Natural killer cell treated with Interleukin-12 subunit alpha and Interleukin-12 subunit beta and Interleukin-15 and Interleukin-18, amount 100 ng/mL, for 72 hours (primary cell): ENCODE data around the gene BRMS1. TPM values are rescaled to one million over a fixed set of nuclear protein-coding genes. Genes with fewer than 3 reads are reported as not detected.

Experiments
- ATAC-seq, 2 donors: fragments of 150-1000 bp; cut with Tn5 transposase in 1 of 2; sonication (Bioruptor Pico), chemical (Tn5 transposase) in 1 of 2; 2 replicates each; pipeline ENCODE4 v1.10.0; 2021
- DNase-seq: peaks from one replicate; pipeline ENCODE4 v3.0.0; 2022; ENCODE audit warnings: low spot score
- H3K27ac Mint-ChIP-seq, 2 donors: 1 replicate in 1 of 2; 2 replicates in 1 of 2; pipeline ENCODE4 v1.8.0; 2022; ENCODE audit warnings: mixed read lengths in 2 of 2, mild to moderate bottlenecking in 1 of 2, moderate library complexity in 1 of 2
- H3K27me3 Mint-ChIP-seq, 2 donors: 1 replicate in 1 of 2; 2 replicates in 1 of 2; pipeline ENCODE4 v1.8.0; 2022; ENCODE audit warnings: mixed read lengths in 2 of 2
- H3K36me3 Mint-ChIP-seq: one replicate; pipeline ENCODE4 v1.8.0; 2022; ENCODE audit warnings: mixed read lengths
- H3K4me1 Mint-ChIP-seq, 2 donors: 1 replicate in 1 of 2; 2 replicates in 1 of 2; pipeline ENCODE4 v1.8.0; 2022; ENCODE audit warnings: low read depth in 2 of 2, mixed read lengths in 2 of 2, mild to moderate bottlenecking in 1 of 2
- H3K4me3 Mint-ChIP-seq: one replicate; pipeline ENCODE4 v1.8.0; 2022; ENCODE audit warnings: mixed read lengths
- H3K9me3 Mint-ChIP-seq: 2 replicates; pipeline ENCODE4 v1.8.0; 2022; ENCODE audit warnings: mixed read lengths
- total RNA-seq, 2 donors: library from RNA; stranded (reverse); gene quantifications; one replicate each; pipeline ENCODE4 v1.2.3, GENCODE V29; 2022

Gene BRMS1
- total RNA-seq, 2 donors from 2014 or later, result 53.2 to 64.5 TPM

- Mint-ChIP-seq H3K4me3 (peak within 1 kb of the TSS; percentile 66), H3K36me3 (peaks cover 8% of the 10 kb centered on the region)
- peak; percentile 91 to 92 for ATAC-seq
Measured at GRCh38 chr11:66336234-66337102, 8.4 kb downstream of the BRMS1 start, which contains the start of gene RIN1. Gene RIN1, minus strand, starts transcription at chr11:66336434. Its CDS starts 32 bp downstream, at chr11:66336402.

DNA sequence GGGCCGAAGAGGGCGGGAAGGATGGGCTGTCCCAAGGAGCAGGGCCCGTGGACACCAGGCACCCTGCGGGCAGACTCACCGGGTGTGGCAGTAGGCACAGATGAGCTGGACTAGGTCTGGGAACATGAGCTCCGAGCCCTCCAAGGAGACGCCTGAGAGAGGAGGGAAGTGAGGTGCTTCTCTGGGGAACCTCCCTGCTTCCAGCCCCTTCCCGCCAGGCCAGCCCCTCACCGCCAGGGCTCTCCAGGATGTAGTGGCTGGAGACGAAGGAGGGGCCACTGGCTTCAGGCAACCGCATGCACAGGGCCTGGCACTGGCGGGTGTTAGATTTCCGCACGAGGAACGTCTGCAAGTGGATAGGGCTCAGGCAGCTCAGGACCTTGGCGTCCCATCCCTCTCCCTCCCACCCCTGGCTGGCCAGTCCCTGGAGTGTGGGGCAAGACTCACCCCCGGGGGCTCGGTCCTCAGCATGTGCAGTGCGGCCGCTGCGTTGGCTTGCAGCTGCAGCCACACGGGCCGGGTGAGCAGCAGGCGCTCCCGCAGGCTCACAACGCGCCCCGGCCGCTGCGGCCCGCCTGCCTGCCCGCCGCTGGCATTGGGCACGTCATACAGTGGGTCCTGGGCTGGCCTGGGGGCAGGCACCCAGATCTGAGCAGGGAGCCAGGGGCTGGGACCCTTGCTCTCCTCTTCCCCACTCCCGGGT lies 9.2 kb downstream of the BRMS1 start:
- ATAC-seq (no peak), DNase-seq (no peak)
- peaks cover 17 to 20% of the 10 kb centered on the region in 2 donors for H3K4me1 Mint-ChIP-seq
- peak overlapping the region; percentile 66 for H3K4me3 Mint-ChIP-seq
- H3K9me3 Mint-ChIP-seq, result no peaks in the 10 kb centered on the region
- peaks cover 0 to 9% of the 10 kb centered on the region in 2 donors for H3K27me3 Mint-ChIP-seq
- H3K36me3 Mint-ChIP-seq, result peaks cover 4% of the 10 kb centered on the region
- no peak overlapping the region for H3K27ac Mint-ChIP-seq

More at GRCh38 chr11:66336234-66337102, 8.4 kb downstream of the BRMS1 start, which contains the start of gene RIN1:
- Mint-ChIP-seq H3K27ac (peak within 1 kb of the TSS; percentile 60 to 65), H3K9me3 (no peaks in the 10 kb centered on the region), H3K27me3 (peaks cover 0 to 9% of the 10 kb centered on the region in 2 donors), H3K4me1 (peaks cover 18 to 20% of the 10 kb centered on the region in 2 donors)
- DNase-seq, result peak; percentile 87

- Mint-ChIP-seq H3K27me3 (peaks cover 0 to 9% of the 10 kb centered on the region in 2 donors), H3K36me3 (peaks cover 4% of the 10 kb centered on the region), H3K4me3 (no peak overlapping the region), H3K27ac (no peak overlapping the region), H3K9me3 (no peaks in the 10 kb centered on the region), H3K4me1 (peaks cover 17 to 22% of the 10 kb centered on the region in 2 donors)
- no peak for DNase-seq
- no peak for ATAC-seq
Measured at GRCh38 chr11:66334605-66335442, 10.1 kb downstream of the BRMS1 start.

- peaks cover 0 to 9% of the 10 kb centered on the region in 2 donors for H3K27me3 Mint-ChIP-seq
- peaks cover 4% of the 10 kb centered on the region for H3K36me3 Mint-ChIP-seq
- H3K9me3 Mint-ChIP-seq, result no peaks in the 10 kb centered on the region
- no peak overlapping the region for H3K4me3 Mint-ChIP-seq
- DNase-seq (no peak), ATAC-seq (no peak)
- peaks cover 17 to 22% of the 10 kb centered on the region in 2 donors for H3K4me1 Mint-ChIP-seq
- H3K27ac Mint-ChIP-seq, result no peak overlapping the region
Measured at GRCh38 chr11:66333896-66334604, 10.9 kb downstream of the BRMS1 start.

GRCh38 chr11:66333220-66333877 lies 11.6 kb downstream of the BRMS1 start:
- Mint-ChIP-seq H3K9me3 (no peaks in the 10 kb centered on the region), H3K27me3 (peaks cover 0 to 9% of the 10 kb centered on the region in 2 donors), H3K4me1 (peaks cover 22 to 29% of the 10 kb centered on the region in 2 donors), H3K36me3 (no peaks in the 10 kb centered on the region), H3K4me3 (no peak overlapping the region), H3K27ac (no peak overlapping the region)
- DNase-seq, result no peak
- ATAC-seq, result no peak

DNA sequence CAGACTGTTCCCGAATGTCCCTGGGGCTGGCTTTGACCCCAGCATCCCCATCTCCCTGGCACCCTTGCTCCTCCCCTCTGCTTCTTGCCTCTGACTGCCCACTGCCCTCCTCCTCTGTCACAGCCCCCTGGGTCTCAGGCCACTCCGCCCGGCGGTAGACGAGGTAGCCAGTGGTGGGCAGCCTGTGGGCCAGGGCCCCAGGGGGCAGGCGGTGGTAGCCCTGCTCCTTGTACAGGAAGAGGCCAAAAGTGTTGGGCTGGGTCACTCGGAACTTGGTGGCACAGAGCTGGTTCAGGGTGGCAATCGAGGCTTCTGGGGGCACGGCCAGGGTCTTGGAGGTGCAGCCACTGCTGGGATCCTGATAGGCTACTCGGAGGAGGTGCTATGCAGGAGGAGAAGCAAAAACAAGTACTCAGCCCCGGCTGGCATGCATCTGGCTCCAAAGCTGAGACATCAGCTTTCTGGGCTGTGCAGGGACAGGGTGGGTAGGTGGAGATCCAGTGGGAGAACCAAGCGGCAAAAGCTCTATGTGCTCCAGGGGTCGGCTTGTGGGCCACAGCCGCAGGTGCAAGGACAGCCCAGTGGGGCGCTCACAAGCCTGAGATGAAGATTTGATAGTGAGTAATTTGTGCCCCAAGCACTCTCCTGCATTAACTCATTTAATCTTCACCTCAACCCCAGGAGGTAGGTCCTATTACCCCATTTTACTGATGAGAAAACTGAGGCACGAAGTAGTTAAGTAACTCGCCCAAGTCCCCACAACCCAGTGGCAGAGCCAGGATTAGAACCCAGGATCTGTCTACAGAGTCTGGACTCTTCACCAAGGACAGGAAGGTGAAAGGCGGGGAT lies 12.3 kb downstream of the BRMS1 start:
- ATAC-seq, result no peak

DNA sequence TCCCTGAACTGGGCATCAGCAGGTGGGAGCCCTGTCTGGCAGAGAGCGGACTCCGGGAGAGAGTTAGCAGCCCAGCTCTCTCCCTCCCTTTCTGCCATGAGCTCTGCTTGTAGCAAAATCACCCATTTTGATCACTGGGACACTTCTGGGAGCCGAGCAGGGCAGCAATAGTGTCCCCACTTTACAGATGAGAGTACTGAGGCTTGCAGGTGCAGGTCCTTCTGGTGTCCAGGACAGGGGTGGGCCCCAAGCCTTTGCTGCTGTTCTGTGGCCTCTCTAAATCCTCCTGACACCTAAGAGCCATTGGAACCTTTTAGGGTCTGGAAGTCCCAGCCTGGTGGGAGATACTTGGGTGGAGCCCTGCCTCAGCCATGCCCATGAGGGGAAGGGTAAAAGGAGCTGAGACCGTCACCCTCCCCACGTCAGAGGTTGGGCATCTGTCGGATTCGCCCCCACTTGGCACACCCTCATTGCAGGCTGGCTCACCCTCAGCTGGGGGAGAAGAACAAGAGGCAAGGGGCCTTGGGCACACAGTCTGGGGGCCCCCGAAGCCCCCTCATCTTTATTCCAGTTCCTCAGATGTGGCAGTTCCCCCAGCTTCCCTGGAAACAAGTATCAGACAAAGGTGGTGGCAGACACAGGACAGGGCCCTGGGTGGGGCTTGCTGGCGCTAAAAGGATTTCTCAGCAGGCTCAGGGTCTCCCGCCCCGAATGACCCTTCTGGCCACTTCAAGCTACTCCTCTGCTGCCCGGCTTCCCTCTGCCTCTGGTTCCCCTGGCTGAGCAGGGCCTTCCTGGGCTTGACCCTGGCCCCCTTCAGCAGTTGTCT lies 13.1 kb downstream of the BRMS1 start:
- Mint-ChIP-seq H3K36me3 (no peaks in the 10 kb centered on the region), H3K27me3 (peaks cover 0 to 11% of the 10 kb centered on the region in 2 donors), H3K4me3 (no peak overlapping the region), H3K27ac (no peak overlapping the region), H3K4me1 (peaks cover 25 to 32% of the 10 kb centered on the region in 2 donors), H3K9me3 (no peaks in the 10 kb centered on the region)
- no peak for ATAC-seq
- DNase-seq, result no peak

More for the DNA sequence above, 12.3 kb downstream of the BRMS1 start:
- Mint-ChIP-seq H3K36me3 (no peaks in the 10 kb centered on the region), H3K4me3 (no peak overlapping the region), H3K4me1 (peaks cover 28 to 36% of the 10 kb centered on the region in 2 donors), H3K27ac (no peak overlapping the region), H3K27me3 (peaks cover 0 to 9% of the 10 kb centered on the region in 2 donors), H3K9me3 (no peaks in the 10 kb centered on the region)
- no peak for DNase-seq

DNA sequence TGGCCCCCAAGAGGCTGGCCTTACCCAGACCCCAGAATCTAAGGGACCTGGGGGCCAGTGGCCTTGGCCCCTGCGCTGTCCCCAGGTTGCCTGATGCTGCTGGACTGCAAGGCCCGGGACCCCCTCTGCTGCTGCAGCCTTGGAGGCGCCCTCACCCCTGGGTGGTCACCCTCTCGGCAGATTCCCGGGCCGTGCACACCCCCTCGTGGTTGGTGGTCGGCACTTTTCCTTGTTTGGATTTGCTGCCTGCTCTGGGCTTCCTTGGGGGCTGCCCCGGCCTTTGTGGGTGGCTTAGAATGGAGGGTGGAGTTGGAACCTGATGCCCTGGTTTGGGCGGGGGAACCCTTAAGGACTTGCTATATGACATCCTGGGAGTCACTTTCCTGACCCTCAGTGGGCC lies 14.0 kb downstream of the BRMS1 start:
- H3K27me3 Mint-ChIP-seq, result peaks cover 0 to 7% of the 10 kb centered on the region in 2 donors
- no peak overlapping the region for H3K4me3 Mint-ChIP-seq
- H3K27ac Mint-ChIP-seq, result no peak overlapping the region
- no peaks in the 10 kb centered on the region for H3K9me3 Mint-ChIP-seq
- peaks cover 21 to 28% of the 10 kb centered on the region in 2 donors for H3K4me1 Mint-ChIP-seq
- ATAC-seq (no peak), DNase-seq (no peak)
- H3K36me3 Mint-ChIP-seq, result no peaks in the 10 kb centered on the region

GRCh38 chr11:66329165-66329673 lies 15.7 kb downstream of the BRMS1 start:
- Mint-ChIP-seq H3K9me3 (no peaks in the 10 kb centered on the region), H3K27ac (no peak overlapping the region), H3K36me3 (no peaks in the 10 kb centered on the region), H3K4me3 (peak overlapping the region; percentile 18), H3K27me3 (peaks cover 0 to 4% of the 10 kb centered on the region in 2 donors), H3K4me1 (peaks cover 24 to 25% of the 10 kb centered on the region in 2 donors)
- ATAC-seq (no peak), DNase-seq (no peak)

GRCh38 chr11:66328302-66329144 lies 16.4 kb downstream of the BRMS1 start:
- H3K27me3 Mint-ChIP-seq, result peaks cover 3% of the 10 kb centered on the region in 2 donors
- peak; percentile 83 for ATAC-seq
- peak overlapping the region in 1 of 2 donors; percentile 42 for H3K27ac Mint-ChIP-seq
- no peaks in the 10 kb centered on the region for H3K36me3 Mint-ChIP-seq
- peak; percentile 85 for DNase-seq
- H3K9me3 Mint-ChIP-seq, result no peaks in the 10 kb centered on the region
- peaks cover 24 to 25% of the 10 kb centered on the region in 2 donors for H3K4me1 Mint-ChIP-seq
- peak overlapping the region; percentile 18 for H3K4me3 Mint-ChIP-seq
